Esophagus squamous epithelium (tissue), 5 donors: ENCODE measurements around the gene TAOK1. TPM values are rescaled to one million over a fixed set of nuclear protein-coding genes. Genes with fewer than 3 reads are reported as not detected.

Experiments
- DNase-seq: peaks from one replicate; lab custom pipeline; 2025; lab: John Stamatoyannopoulos, UW
- H3K27ac ChIP-seq, 4 donors: fragments of 200-600 bp; sonication (generic); one replicate each; pipeline ENCODE4 v1.5.1; 2016 to 2019; ENCODE audit warnings: mild to moderate bottlenecking in 1 of 4
- H3K27me3 ChIP-seq, 4 donors: fragments of 200-600 bp; sonication (generic); 1 replicate in 3 of 4; 2 replicates in 1 of 4; pipeline versions ENCODE4 v1.5.1 to v1.6.0; 2017 to 2021; ENCODE audit warnings: antibody characterized with exemption in 1 of 4
- H3K36me3 ChIP-seq, 3 donors: fragments of 200-600 bp; sonication (generic); one replicate each; pipeline ENCODE4 v1.5.1; 2016 to 2019
- H3K4me1 ChIP-seq, 3 donors: fragments of 200-600 bp; sonication (generic); one replicate each; pipeline ENCODE4 v1.5.1; 2017 to 2019
- H3K4me3 ChIP-seq, 4 donors: fragments of 200-600 bp; sonication (generic); 1 replicate in 3 of 4; 2 replicates in 1 of 4; pipeline ENCODE4 v1.5.1; 2016 to 2019; ENCODE audit warnings: mild to moderate bottlenecking in 2 of 4, moderate library complexity in 1 of 4
- H3K9me3 ChIP-seq, 3 donors: fragments of 200-600 bp; sonication (generic); one replicate each; pipeline ENCODE4 v1.5.1; 2016 to 2019
- POLR2A ChIP-seq, 4 donors: fragments of 450-650 bp; IDR thresholded peaks; one replicate each; pipeline ENCODE4 v1.6.1; 2017; ENCODE audit warnings: antibody characterized with exemption in 4 of 4, mild to moderate bottlenecking in 4 of 4, moderate library complexity in 3 of 4
- WGBS, 2 donors: methylation state at CpG; one replicate each; pipeline ENCODE4 v1.1.5; 2018; 5-methylcytosine and 5-hydroxymethylcytosine counted together
- intact Hi-C: fragments of 100-400 bp; cut with DNase I; formaldehyde crosslinking; loops from one replicate; pipeline ENCODE4 v1.15.0; 2022
- total RNA-seq, 4 donors: library from RNA; depleted of rRNA; stranded (reverse); fragments of >200 nt; gene quantifications; one replicate each; pipeline ENCODE4 v1.1.0, GENCODE V29; 2016
- TF ChIP-seq, protein P1 (sequence below), 6 experiments: fragments of 450-650 bp in 4 of 6; fragments of 200-600 bp in 2 of 6; sonication (generic) in 2 of 6; IDR thresholded peaks; one replicate each; pipeline ENCODE4 v1.5.1; 2016 to 2019; ENCODE audit warnings: antibody characterized with exemption in 6 of 6, mild to moderate bottlenecking in 4 of 6, moderate library complexity in 4 of 6
- donor health status: DM: yes; HTN: yes; CAD: no.

Gene TAOK1
- total RNA-seq, 4 donors from 2014 or later = 24.9 to 41.4 (median 38.7) TPM

- intact Hi-C loops = no loop called here
- 44 to 53% methylated on average over 2 to 3 of the region's 3 CpGs for WGBS, 2 donors
- no peak for DNase-seq
- Histone ChIP-seq H3K4me1 (peaks cover 0 to 25% (median 11%) of the 10 kb centered on the region in 3 donors), H3K4me3 (no peak overlapping the region), H3K9me3 (no peaks in the 10 kb centered on the region), H3K36me3 (no peaks in the 10 kb centered on the region), H3K27ac (peak overlapping the region in 2 of 4 donors; percentile 39 to 43), H3K27me3 (no peaks in the 10 kb centered on the region)
- TF ChIP-seq, protein P1, sequence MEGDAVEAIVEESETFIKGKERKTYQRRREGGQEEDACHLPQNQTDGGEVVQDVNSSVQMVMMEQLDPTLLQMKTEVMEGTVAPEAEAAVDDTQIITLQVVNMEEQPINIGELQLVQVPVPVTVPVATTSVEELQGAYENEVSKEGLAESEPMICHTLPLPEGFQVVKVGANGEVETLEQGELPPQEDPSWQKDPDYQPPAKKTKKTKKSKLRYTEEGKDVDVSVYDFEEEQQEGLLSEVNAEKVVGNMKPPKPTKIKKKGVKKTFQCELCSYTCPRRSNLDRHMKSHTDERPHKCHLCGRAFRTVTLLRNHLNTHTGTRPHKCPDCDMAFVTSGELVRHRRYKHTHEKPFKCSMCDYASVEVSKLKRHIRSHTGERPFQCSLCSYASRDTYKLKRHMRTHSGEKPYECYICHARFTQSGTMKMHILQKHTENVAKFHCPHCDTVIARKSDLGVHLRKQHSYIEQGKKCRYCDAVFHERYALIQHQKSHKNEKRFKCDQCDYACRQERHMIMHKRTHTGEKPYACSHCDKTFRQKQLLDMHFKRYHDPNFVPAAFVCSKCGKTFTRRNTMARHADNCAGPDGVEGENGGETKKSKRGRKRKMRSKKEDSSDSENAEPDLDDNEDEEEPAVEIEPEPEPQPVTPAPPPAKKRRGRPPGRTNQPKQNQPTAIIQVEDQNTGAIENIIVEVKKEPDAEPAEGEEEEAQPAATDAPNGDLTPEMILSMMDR (IDR thresholded peaks at IDR 0.05) = no peak
- no peak for TF ChIP-seq POLR2A (IDR thresholded peaks at IDR 0.05)
Observed at GRCh38 chr17:29376667-29377270, 13.4 kb upstream of the TAOK1 start.

- Histone ChIP-seq H3K36me3 (no peaks in the 10 kb centered on the region), H3K9me3 (no peaks in the 10 kb centered on the region), H3K4me1 (peaks cover 0 to 25% (median 11%) of the 10 kb centered on the region in 3 donors), H3K27ac (no peak overlapping the region), H3K4me3 (no peak overlapping the region), H3K27me3 (no peaks in the 10 kb centered on the region)
- intact Hi-C loops = no loop called here
- TF ChIP-seq, protein P1 (IDR thresholded peaks at IDR 0.05) = no peak
- no peak for TF ChIP-seq POLR2A (IDR thresholded peaks at IDR 0.05)
- 68 to 86% methylated on average over 4 of the region's 4 CpGs for WGBS, 2 donors
- DNase-seq = no peak
Observed at GRCh38 chr17:29378500-29378899, 11.7 kb upstream of the TAOK1 start.

GRCh38 chr17:29379084-29379991, 10.8 kb upstream of the TAOK1 start:
- H3K4me3 ChIP-seq = no peak overlapping the region
- H3K27me3 ChIP-seq = no peaks in the 10 kb centered on the region
- H3K36me3 ChIP-seq = no peaks in the 10 kb centered on the region
- no peaks in the 10 kb centered on the region for H3K9me3 ChIP-seq
- DNase-seq = no peak
- intact Hi-C loops = no loop called here
- WGBS, 2 donors = 39 to 42% methylated on average over 12 of the region's 12 CpGs
- TF ChIP-seq, protein P1 (IDR thresholded peaks at IDR 0.05) = no peak
- no peak for TF ChIP-seq POLR2A (IDR thresholded peaks at IDR 0.05)
- H3K4me1 ChIP-seq = peaks cover 0 to 25% (median 11%) of the 10 kb centered on the region in 3 donors
- peak overlapping the region in 3 of 4 donors; percentile 25 to 50 (median 47) for H3K27ac ChIP-seq

- Histone ChIP-seq H3K27me3 (no peaks in the 10 kb centered on the region), H3K9me3 (no peaks in the 10 kb centered on the region), H3K4me3 (no peak overlapping the region), H3K36me3 (no peaks in the 10 kb centered on the region), H3K4me1 (peaks cover 0 to 17% (median 11%) of the 10 kb centered on the region in 3 donors), H3K27ac (no peak overlapping the region)
- intact Hi-C loops = no loop called here
- TF ChIP-seq POLR2A (IDR thresholded peaks at IDR 0.05) = no peak
- TF ChIP-seq, protein P1 (IDR thresholded peaks at IDR 0.05) = no peak
- WGBS, 2 donors = 29 to 67% methylated on average over 1 of the region's 1 CpG
- DNase-seq = no peak
Observed at GRCh38 chr17:29383686-29384085, 6.5 kb upstream of the TAOK1 start.

- Histone ChIP-seq H3K36me3 (no peaks in the 10 kb centered on the region), H3K27me3 (no peaks in the 10 kb centered on the region), H3K4me3 (no peak overlapping the region), H3K27ac (no peak overlapping the region), H3K9me3 (no peaks in the 10 kb centered on the region), H3K4me1 (peaks cover 0 to 12% (median 1%) of the 10 kb centered on the region in 3 donors)
- TF ChIP-seq POLR2A (IDR thresholded peaks at IDR 0.05) = no peak
- TF ChIP-seq, protein P1 (IDR thresholded peaks at IDR 0.05) = no peak
- intact Hi-C loops = no loop called here
- WGBS, 2 donors = 86 to 95% methylated on average over 3 of the region's 3 CpGs
- no peak for DNase-seq
Observed at GRCh38 chr17:29384901-29385300, 5.3 kb upstream of the TAOK1 start.
